ENCODE measurements around the gene ZNF519. TPM values are rescaled to one million over a fixed set of nuclear protein-coding genes. Genes with fewer than 3 reads are reported as not detected.
"Not testable (repeated sequence)": the region's sequence is repeated elsewhere in the genome, so short reads cannot be mapped to it uniquely, and the experiment has no call there.

Gene ZNF519
- 39.0 and 40.5 TPM in 2 replicates for total RNA-seq
- long read RNA-seq, full-length matches to known transcripts, result 30 of 65 reads
- long read RNA-seq, partial matches to known transcripts, result 10 of 65 reads
- long read RNA-seq, other reads (novel, unspliced or antisense), result 25 of 65 reads

DNA sequence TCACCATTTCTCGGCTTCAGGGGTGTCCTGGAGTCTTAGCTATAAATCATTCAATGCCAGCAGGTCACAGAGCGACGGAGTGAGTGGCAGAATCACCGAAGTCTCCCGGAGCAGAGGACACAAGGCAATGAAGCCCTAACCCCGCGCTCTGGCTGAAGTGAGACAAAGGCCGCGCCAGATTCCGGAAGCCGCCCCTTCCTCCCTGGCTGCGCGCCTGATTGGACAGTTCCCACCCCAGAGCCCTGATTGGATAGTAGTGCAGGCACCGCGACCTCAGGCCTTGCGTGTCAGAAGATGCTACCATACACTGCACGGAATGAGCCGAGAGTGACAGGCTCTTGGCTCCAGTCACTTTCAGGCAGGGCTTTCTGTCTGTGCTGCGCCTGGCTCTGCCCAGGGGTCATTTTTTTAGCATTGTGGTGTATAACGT is at the start of gene ZNF519:
ZNF519 (minus strand) TSS at position 165 of the 430 bp plus-strand sequence; CDS start at position 7, 158 bp downstream.
- peak; percentile 77 for DNase-seq (ENCODE audit: low read depth, low spot score)
- H3K27ac Mint-ChIP-seq (ENCODE audit: unreplicated experiment), result peak within 1 kb of the TSS; percentile 100
- H3K27me3 Mint-ChIP-seq (ENCODE audit: low read depth), result peaks cover 10% of the 10 kb centered on the region
- H3K9me3 Mint-ChIP-seq; H3K36me3 Mint-ChIP-seq (ENCODE audit: low read depth): not testable (repeated sequence)
- peak within 1 kb of the TSS; percentile 98 for H3K4me3 Mint-ChIP-seq
- peaks cover 28% of the 10 kb centered on the region for H3K4me1 Mint-ChIP-seq

DNA sequence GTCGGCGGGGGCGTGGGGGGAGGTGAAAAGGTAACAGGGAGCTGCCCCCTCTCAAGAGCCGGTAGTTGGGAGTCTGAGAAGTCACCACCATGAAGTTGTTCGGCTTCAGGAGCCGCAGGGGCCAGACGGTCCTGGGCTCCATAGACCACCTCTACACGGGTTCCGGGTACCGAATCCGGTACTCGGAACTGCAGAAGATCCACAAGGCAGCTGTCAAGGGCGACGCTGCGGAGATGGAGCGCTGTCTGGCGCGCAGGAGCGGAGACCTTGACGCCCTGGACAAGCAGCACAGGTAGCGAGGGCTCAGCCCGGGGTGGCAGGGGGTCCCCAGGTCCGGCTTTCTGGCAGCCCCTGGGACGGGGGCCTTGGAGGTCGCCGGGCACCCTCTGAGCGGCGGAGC is 47.1 kb upstream of the ZNF519 start:
- H3K4me3 Mint-ChIP-seq, result no peak overlapping the region
- H3K36me3 Mint-ChIP-seq (ENCODE audit: low read depth), result peaks cover 2% of the 10 kb centered on the region
- no peaks in the 10 kb centered on the region for H3K27me3 Mint-ChIP-seq (ENCODE audit: low read depth)
- no peak overlapping the region for H3K27ac Mint-ChIP-seq (ENCODE audit: unreplicated experiment)
- no peak for DNase-seq (ENCODE audit: low read depth, low spot score)
- H3K9me3 Mint-ChIP-seq, result peaks cover 6% of the 10 kb centered on the region
- TF ChIP-seq, protein P1, sequence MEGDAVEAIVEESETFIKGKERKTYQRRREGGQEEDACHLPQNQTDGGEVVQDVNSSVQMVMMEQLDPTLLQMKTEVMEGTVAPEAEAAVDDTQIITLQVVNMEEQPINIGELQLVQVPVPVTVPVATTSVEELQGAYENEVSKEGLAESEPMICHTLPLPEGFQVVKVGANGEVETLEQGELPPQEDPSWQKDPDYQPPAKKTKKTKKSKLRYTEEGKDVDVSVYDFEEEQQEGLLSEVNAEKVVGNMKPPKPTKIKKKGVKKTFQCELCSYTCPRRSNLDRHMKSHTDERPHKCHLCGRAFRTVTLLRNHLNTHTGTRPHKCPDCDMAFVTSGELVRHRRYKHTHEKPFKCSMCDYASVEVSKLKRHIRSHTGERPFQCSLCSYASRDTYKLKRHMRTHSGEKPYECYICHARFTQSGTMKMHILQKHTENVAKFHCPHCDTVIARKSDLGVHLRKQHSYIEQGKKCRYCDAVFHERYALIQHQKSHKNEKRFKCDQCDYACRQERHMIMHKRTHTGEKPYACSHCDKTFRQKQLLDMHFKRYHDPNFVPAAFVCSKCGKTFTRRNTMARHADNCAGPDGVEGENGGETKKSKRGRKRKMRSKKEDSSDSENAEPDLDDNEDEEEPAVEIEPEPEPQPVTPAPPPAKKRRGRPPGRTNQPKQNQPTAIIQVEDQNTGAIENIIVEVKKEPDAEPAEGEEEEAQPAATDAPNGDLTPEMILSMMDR (conservative IDR thresholded peaks at IDR 0.05), result no peak
- H3K4me1 Mint-ChIP-seq, result no peaks in the 10 kb centered on the region

DNA sequence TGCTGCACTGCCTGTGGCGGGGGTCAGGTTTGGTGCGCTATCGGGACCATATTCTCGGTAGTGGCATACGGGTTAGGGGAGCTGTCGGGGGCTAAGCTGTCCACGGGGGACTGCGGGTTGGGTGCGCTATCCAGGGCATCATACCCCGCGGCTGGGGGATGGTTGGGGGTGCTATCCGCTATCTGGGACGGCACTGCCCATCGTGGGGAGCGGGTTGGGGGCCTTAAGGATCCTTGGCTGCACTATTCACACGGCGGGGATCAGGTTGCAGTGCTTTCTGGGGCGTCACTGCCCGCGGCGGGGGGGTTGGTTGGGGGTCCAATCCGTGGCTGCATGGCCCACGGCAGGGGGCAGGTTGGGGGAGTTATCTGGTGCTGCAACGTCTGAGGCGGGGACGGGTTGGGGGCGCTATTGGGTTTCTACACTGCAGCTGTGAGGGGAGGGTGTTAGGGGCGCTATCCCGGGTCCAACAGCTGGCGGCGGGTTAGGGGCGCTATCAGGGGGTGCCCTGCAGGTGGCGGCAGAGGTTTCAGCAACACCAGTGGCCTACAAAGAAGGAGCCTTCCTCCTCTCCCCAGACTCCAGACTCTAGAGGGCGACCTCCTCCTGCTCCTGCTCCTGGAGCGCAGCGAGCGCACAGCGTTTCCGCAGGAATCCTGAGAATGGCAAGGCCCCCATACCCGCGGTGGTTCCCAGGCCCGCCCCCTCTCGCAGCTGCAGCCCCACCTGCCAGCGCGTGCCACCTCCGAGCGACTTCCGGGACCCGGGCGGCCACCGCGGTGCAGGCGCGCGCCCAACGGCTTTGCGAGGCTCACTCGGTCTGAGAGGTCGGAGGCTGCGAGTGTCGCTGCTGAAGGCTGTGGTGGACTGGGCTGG is 46.3 kb upstream of the ZNF519 start:
- H3K4me3 Mint-ChIP-seq; DNase-seq (ENCODE audit: low read depth, low spot score); H3K4me1 Mint-ChIP-seq; H3K36me3 Mint-ChIP-seq (ENCODE audit: low read depth); H3K27me3 Mint-ChIP-seq (ENCODE audit: low read depth); H3K9me3 Mint-ChIP-seq; H3K27ac Mint-ChIP-seq (ENCODE audit: unreplicated experiment): not testable (repeated sequence)

DNA sequence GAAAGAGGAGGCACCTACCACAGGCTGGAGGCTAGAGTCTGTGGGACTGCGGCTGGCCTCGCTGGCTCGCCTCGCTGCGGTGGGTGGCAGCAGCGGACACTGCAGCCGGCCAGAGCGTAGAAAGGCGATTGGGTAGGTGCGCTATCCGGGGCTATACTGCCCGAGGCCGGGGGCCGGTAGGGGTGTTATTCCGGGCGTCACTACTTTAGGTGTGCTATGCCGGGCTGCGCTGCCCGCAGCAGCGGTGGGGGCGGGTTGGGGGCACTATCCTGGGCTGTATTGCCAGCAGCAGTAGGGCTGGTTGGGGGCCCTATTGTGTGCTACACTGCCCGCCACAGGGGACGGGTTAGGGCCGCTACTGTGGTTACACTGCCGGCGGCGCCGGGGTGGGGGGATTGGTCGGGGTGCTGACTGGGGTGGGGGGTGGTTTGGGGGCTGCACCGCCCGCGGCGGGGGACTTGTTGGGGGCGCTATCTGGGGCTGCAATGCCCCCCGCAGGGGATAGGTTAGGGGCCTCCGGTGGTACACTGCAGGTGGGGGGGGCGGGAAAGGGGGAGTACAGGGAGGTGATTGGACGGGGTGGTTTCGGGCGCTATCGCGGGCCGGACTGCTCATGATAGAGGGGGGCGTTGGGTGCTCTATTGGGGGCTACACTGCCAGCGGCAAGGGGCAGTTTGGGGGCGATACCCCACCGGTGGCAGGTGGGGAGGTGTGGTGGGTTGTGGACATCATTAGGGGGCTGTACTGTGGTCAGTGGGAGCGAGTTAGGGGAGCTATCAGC is 45.5 kb upstream of the ZNF519 start:
- not testable (repeated sequence) for H3K27ac Mint-ChIP-seq (ENCODE audit: unreplicated experiment); H3K4me3 Mint-ChIP-seq; DNase-seq (ENCODE audit: low read depth, low spot score); H3K36me3 Mint-ChIP-seq (ENCODE audit: low read depth); H3K4me1 Mint-ChIP-seq; H3K9me3 Mint-ChIP-seq; H3K27me3 Mint-ChIP-seq (ENCODE audit: low read depth)

DNA sequence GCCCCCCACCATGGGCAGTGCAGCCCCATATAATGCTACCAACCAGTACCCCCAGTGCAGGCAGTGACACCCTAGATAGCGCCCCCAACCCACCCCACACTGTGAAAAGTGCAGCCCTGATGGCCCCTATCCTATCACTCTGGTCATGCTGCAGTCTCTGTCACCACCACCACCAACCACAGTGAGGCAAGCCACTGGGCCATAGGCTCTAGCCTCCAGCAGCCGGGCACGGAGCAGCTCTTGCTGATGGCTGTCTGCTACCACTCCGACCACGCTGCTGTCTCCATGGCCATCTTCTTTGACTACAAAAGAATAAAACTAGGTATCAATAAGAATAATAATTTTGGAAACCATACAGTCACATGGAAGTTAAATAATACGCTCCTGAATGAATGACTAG is 43.2 kb upstream of the ZNF519 start:
- not testable (repeated sequence) for DNase-seq (ENCODE audit: low read depth, low spot score); H3K36me3 Mint-ChIP-seq (ENCODE audit: low read depth); H3K4me3 Mint-ChIP-seq; H3K27ac Mint-ChIP-seq (ENCODE audit: unreplicated experiment); H3K4me1 Mint-ChIP-seq; H3K9me3 Mint-ChIP-seq; H3K27me3 Mint-ChIP-seq (ENCODE audit: low read depth)

DNA sequence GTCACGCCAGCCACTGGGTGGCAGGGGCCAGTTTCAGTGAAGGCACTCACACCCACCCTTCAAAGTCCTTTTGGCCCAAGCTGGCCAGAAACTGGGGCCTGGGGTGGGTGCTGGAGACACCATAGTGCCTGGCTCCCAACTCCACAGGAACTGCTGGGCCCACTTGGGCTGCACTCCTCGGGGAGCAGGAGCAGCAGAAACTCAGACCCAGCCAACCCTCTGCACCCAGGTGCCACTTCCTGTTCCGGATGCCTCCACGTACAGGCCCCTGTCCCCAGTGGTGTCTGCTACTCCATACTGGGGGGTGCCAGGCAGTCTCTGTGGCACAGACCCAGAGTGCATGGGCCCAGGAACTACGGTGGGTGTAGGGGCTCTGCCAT is 42.5 kb upstream of the ZNF519 start:
- no peak for DNase-seq (ENCODE audit: low read depth, low spot score)
- Mint-ChIP-seq H3K4me3 (no peak overlapping the region), H3K36me3 (ENCODE audit: low read depth) (peaks cover 5% of the 10 kb centered on the region), H3K4me1 (no peaks in the 10 kb centered on the region), H3K9me3 (peaks cover 2% of the 10 kb centered on the region), H3K27ac (ENCODE audit: unreplicated experiment) (no peak overlapping the region), H3K27me3 (ENCODE audit: low read depth) (no peaks in the 10 kb centered on the region)
- TF ChIP-seq, protein P1 (conservative IDR thresholded peaks at IDR 0.05), result no peak

DNA sequence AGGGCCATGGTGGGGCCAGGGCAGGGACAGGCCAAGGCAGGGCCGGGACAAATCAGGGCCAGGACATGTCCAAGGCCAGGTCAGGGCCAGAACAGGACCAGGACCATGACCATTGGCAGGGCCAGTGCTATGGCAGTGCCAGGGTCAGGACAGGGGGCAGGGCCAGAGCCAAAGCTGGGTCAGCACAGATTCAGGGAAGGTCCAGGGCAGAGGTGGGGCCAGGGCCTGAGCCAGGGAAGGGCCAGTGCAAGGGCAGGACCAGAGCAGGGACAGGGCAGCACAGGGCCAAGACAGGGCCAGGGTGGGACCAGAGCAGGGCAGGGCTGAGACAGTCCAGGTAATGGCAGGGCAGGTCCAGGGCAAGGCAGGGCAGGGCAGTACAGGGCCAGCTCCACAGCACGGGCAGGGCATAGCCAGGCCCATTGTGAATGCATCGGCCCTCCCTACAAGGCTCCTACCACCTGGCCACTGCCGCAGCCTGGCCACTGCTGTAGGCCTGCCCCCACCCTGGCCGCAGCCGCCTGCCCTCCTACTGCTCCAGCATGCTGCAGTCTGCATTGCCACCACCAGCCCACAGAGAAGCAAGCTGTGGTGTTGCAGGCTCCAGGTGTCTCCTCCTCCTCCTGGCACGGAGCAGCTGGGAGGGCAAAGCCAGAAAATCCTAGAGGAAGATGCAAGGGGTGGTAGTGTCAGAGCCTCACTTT is 41.9 kb upstream of the ZNF519 start:
- H3K9me3 Mint-ChIP-seq; DNase-seq (ENCODE audit: low read depth, low spot score); H3K4me1 Mint-ChIP-seq; H3K36me3 Mint-ChIP-seq (ENCODE audit: low read depth); H3K27me3 Mint-ChIP-seq (ENCODE audit: low read depth); H3K27ac Mint-ChIP-seq (ENCODE audit: unreplicated experiment); H3K4me3 Mint-ChIP-seq: not testable (repeated sequence)

DNA sequence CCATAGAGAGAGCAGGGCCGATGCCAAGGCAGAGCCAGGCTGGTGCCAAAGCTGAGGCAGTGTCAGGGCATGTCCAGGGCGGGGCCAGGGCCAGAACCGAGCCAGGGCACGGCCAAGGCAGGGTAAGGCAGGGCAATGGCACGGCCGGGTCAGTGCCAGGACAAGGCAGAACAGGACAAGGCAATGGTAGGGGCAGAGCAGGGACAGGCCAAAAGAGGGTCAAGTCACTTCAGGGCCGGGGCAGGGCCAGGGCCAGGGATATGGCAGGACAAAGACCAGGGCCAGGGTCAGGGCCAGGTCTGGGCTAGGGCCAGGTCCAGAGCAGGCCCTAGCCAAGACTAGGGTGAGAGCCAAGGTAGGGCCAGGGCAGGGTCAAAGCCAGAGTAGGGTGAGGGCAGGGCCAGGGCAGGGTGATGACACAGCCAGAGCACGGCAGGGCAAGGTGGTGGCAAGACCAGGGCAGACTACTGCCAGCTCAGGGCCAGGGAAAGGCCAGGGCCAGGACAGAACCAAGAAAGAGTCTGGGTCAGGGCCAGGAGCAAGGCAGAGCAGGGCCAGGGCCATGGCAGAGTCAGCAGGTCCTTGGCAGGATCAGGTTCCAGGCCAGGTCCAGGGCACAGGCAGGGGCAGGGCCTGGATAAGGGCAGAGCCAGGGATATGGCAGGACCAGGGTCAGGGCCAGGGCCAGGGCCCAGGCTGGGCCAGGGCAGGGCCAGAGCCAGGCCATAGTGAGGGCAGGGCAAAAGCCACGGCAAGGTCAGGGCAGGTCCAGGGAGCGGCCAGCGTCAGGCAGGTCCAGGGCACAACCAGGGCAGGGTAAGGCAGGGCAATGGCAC is 41.1 kb upstream of the ZNF519 start:
- H3K9me3 Mint-ChIP-seq; H3K27me3 Mint-ChIP-seq (ENCODE audit: low read depth); H3K36me3 Mint-ChIP-seq (ENCODE audit: low read depth): not testable (repeated sequence)

DNA sequence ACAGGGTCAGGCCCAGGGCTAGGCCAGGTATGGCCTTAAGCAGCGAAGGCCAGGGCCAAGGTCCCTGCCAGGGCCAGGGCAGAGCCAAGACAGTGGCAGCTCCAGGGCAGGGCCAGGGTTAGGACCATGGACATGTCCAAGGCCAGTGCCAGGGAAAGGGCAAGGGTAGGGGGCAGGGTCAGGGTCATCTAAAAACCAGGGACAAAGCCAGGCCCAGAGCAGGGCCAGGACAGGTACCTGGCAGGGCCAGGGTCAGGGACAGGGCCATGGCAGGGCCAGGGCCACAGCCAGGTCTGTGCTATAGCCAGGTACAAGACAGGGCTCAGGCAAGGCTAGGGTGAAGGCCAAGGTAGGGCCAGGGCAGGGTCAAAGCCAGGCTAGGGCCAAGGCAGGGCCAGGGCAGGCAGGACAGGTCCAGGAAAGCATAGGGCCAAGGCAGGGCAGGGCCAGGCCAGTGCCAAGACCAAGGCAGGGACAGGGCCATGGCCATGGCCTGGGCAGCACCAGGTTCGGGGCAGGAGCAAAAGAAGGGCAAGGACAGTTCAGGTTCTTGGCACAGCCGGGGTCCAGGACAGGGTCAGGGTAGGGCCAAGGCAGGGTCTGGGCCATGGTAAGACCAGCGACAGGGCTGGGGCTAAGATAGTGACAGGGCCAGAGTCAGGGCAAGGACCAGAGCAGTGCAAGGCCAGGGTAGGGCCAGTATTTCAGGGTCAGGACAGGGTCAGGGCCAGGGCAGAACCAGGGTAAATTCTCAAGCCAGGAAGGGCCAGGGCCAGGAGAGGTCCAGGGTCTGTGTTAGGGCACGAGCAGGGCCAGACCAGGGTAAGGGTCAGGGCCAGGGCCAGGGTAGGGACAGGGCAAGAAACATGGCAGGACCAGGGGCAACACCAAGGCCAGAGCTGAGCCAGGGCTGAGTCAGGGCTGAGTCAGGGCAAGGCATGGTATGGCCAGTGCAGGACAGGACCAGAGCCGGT is 40.2 kb upstream of the ZNF519 start:
- not testable (repeated sequence) for DNase-seq (ENCODE audit: low read depth, low spot score); H3K36me3 Mint-ChIP-seq (ENCODE audit: low read depth); H3K9me3 Mint-ChIP-seq; H3K4me1 Mint-ChIP-seq; H3K27ac Mint-ChIP-seq (ENCODE audit: unreplicated experiment); H3K4me3 Mint-ChIP-seq; H3K27me3 Mint-ChIP-seq (ENCODE audit: low read depth)

More for the DNA sequence above, 41.1 kb upstream of the ZNF519 start:
- DNase-seq (ENCODE audit: low read depth, low spot score); H3K4me1 Mint-ChIP-seq; H3K4me3 Mint-ChIP-seq; H3K27ac Mint-ChIP-seq (ENCODE audit: unreplicated experiment): not testable (repeated sequence)
